Stimulated activated CD4-positive, alpha-beta T cell treated with anti-CD3 and anti-CD28 coated beads, Interleukin-15, amount 100 ng/mL, for 48 hours (primary cell): ENCODE data around the gene KCNJ15.

Source experiments
- DNase-seq, 2 donors: peaks; one replicate each; pipeline ENCODE4 v3.0.0-alpha.2; 2020; ENCODE audit warnings: low read depth in 2 of 2

KCNJ15 gene

DNA sequence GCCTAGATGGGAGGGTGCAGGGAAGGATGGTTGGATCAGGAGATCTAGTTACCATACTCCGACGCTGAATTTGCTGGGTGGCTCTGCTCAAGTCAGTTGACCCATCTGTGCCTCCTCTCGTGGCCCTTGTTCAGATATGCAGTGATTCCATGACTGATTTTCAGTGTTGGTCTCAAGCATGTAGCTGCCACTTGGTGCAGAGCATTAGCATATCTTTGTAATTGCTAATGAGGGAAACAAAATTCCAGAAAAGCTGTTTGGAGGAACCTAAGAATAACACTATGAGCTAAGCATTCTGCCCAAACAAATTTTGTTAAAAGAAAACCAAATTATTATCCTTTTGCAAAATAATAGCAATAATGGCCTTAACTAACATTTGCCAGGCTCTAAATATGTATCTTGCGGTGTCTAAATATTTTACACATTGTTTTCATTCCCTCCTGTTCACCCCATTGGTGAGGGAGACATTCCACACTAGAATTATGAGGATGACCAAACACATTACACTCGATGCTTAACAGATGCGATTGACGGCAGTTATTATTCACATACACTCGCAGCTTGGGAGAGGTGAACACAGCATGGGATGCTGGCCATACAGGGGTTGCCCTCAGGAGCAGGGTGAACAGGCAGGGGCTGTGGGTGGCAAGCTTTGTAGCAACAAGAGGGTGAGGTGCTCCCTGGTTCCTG, 69.1 kb downstream of the KCNJ15 start:
- no peak for DNase-seq

DNA sequence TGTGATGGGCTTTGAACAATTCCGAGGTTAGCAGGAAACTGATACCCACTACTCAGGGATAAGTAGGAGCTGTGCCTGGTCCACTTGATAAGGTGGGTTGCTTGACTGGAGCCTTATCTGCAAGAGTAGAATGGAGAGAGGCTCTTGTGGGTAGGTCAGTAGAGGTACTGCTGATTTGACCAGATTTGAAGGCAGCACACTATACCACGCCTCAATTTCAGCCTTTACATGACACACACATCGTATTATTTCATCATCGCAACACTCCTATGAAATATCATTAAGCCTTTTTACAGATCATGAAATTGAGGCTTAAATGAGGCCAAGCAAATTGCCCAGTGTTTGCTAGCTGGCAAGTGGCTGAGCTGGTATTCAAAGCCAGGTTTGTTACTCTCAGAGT, 69.6 kb downstream of the KCNJ15 start:
- no peak for DNase-seq

GRCh38 chr21:38326899-38327298, 70.1 kb downstream of the KCNJ15 start:
- no peak for DNase-seq

GRCh38 chr21:38327984-38328383, 71.2 kb downstream of the KCNJ15 start:
- no peak for DNase-seq

DNA sequence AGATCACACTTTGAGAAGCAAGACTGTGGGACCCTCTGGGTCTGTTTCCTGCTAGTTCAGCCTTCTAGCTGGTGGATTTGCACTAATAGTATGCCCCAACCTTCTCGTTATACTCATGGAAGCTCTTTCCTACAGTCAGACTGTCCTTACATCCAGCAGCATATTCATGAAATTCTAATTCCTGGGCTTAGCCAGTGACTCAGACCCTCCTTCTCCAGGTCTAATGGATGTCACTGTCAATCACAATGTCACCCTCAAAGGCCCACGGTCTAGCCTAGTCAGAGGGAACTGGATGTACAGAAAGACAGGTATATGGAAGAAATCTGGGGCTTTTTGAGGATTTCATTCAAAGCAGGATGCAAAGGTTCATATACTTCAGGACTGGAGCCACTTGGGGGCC, 72.4 kb downstream of the KCNJ15 start:
- no peak for DNase-seq

- DNase-seq: no peak
Observed at GRCh38 chr21:38330666-38331065, 73.9 kb downstream of the KCNJ15 start.

DNA sequence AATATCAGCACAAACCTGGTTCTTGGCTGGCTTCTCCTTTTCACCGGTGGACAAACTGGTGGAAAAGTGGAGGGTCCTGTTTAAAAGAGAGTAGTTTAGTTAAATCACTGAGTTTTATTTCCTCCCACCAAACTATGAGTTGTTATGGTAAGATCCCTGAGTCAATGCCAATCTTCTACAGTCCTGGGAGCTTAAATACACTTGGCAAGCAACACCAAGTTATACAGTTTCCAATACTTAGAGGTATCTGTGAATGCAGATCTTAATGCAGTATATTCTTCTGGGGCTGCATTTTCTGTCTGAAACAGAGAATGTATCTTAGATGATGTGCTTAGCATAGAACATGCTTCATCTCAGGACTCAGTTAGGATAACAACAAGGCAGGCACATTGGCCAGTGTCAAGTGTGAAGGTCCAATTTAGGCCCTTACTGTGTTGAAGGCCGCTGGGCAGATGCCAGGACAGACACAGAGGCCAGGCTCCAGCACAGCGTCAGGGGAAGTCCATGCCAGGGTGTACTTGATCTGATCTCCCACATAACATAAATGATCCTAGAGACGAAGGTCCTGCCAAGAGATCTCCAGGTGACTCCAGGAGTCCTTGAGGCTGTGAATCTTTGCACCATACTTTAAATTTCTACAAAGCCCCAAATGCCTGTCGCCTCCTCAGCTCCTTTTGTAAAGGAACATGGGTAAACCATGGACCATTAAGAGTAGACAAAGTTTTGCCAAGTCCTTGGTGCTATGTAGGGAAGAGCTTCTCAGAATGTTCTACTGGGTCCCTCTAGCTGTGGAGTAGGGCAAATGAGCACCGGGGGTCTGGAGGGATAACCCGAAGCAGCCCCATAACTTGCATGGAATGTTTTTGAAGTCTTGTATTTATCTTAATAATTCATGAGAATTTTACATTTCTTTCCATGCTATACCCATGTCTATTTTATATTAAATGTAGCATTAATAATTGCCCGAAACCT, 76.8 kb downstream of the KCNJ15 start:
- no peak for DNase-seq

- DNase-seq: no peak
Observed at GRCh38 chr21:38334866-38335265, 78.1 kb downstream of the KCNJ15 start.

GRCh38 chr21:38337793-38338192, 81.0 kb downstream of the KCNJ15 start:
- DNase-seq: no peak

GRCh38 chr21:38340131-38340530, 83.3 kb downstream of the KCNJ15 start:
- DNase-seq: no peak

DNA sequence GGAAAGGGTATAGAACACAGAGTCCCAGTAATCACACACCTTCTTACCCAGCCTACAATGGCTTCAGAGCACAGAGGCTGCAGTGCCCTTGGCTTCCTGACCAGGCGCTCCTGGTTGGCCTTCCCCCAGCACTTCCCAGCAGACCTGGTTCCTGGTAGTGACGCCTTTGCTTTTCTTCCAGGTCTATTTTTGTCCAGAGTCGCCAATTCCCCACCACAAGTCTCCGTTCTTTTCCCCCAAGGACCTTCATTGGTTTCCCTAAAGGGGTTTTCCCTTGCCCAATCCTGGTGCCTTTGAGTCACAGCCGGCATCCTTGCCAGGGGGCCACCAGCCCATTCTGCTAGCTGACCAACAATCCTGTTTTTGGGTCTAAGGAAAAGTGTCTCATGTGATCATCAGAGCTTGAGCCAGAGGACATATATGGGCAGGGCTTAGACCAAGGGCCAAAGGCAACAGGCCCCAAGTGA, 84.8 kb downstream of the KCNJ15 start:
- DNase-seq: no peak

- no peak for DNase-seq
Observed at GRCh38 chr21:38342739-38343138, 85.9 kb downstream of the KCNJ15 start.

GRCh38 chr21:38343691-38344090, 86.9 kb downstream of the KCNJ15 start:
- no peak for DNase-seq

GRCh38 chr21:38346286-38346685, 89.5 kb downstream of the KCNJ15 start:
- no peak for DNase-seq

DNA sequence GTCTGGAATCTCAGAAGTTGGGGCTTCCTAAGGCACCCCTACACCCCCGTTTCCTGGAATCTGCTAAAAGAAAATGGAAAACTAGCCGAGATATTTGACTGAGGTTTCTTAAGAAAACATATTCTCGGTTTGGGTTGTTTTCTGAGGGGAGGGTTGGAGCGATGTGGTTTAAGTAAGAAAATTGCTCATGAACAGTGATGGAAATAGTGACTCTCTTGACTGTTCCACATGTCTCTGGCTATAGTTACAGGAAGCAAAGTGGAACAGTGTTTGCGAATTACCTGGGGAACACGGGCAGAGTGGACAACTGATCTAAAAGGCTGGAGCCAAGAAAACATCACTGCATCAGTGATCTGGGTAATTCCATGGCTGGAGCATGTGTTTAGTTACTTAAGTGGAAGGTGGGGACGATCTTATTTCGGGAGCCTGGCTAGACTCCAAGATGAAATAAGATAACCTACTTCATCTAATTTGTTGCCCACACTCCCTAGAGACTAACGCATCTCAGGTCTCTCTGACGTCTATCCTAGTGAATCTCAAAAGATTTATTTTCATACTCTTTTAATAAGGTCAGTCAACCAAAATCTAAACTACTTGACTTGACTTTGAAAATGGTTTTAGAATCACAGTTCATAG, 92.4 kb downstream of the KCNJ15 start:
- DNase-seq: no peak

GRCh38 chr21:38349977-38350376, 93.2 kb downstream of the KCNJ15 start:
- DNase-seq: no peak

DNA sequence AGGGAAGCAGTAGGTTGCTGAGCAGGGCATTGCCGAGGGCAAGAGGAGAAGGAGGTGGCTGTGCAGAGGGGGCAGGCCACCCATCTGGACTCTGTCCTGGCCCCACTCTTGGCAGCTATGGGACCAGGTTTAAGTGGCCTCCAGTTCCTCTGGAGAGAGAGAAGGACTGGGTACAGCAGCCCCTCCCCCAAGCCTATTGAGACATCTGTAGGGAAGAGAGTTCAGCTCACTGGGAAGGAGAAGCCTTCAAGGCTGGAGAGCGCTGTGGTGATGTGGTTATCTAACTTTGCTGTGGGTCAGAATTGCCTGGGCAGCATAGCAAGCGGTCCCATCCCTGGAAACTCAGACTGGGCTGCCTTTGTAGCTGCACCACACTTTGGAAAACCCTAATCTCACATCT, 93.9 kb downstream of the KCNJ15 start:
- DNase-seq: no peak

- no peak for DNase-seq
Observed at GRCh38 chr21:38351176-38351959, 94.6 kb downstream of the KCNJ15 start.

DNA sequence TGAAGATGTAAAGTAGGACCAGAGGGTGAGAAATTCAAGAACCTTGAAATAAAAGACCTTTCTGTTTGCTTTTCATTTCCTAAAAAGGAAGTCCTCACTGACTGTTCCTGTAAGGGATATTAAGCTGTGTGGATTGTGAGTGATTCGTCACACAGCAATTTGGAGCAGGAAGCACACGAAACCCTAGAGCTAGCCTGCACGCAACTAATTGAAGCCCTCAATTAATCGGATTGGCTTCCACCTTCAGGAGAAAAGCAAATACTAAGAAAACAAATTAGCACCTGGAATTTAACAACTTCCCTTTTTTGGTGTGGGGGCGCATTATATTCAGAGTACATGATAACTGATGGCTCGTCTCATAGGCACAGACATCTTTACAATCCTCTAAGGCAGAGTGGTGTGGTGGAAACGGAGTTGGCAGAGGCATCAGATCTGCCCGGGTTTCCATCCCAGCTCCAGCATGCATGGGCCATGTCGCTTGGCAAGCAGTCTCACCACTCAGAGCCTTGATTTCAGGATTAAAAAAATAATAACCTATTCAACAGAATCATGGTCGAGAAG, 95.2 kb downstream of the KCNJ15 start:
- DNase-seq: no peak

DNA sequence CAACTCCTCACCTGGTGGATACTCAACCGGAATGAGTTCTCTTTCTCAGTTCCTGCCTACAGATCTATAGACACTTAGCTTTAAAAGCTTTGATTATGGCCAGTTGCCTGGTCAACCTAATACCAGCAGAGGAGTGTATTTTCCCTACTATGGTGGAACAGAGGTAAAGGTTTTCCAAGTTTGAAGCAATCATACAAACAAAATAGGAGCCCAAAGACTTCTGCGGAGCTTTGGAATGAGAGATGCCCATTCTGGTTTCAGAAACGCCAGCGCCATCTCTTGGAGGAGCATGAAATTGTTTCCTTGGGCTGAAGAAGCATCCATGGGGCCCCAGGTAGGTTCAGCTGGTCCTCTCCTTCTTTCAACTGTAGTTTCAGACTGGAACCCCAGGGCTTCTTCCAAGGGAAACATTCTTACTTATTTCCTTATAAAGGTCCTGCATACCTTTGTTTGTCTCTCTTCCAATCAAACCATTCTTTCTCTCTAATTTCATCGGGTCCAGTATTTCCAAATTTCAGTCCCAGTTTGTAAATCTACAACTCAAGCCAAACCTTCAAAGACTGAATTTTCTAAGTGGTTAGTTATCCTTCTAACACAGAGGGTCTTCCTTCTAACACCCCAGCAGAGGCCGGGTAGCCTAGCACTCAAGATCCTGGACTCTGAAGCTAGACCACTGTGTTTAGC, 95.9 kb downstream of the KCNJ15 start:
- peak in 1 of 2 donors; percentile 22 for DNase-seq

DNA sequence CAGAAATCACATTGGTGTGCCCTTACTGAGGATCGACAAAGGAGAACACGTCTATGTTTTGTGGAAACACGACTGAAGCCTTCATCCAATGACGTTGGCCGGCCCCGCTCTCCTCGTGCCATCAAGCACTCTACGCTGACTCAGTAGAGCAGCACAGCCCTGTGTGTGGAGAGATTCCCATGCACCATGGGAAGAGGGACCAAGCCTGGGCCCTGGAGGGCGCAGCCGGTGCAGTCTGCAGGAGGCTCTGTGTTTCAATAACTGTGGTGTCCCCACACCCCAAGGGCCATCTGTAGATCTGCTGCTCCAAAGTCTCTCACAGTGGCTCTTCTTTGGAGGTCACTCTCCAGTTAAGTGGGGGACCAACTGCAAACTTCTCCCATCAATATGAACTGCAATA, 97.4 kb downstream of the KCNJ15 start:
- DNase-seq: no peak
